HG03521 (cell line): ENCODE measurements around the gene NDN.
"Not testable (repeated sequence)": the region's sequence is repeated elsewhere in the genome, so short reads cannot be mapped to it uniquely, and the experiment has no call there.

Source experiments
- ATAC-seq: cut with Tn5 transposase; IDR thresholded peaks from one replicate; pipeline ENCODE4 v1.9.1; 2021; ENCODE audit warnings: mild to moderate bottlenecking, moderate library complexity; ENCODE audit not compliant: unreplicated experiment

Gene NDN

GRCh38 chr15:23687143-23687470 lies at the start of gene NDN:
Gene NDN, minus strand, starts transcription at chr15:23687305. Its CDS starts 88 bp downstream, at chr15:23687217.
- no peak for ATAC-seq

GRCh38 chr15:23736033-23736673 lies 49.0 kb upstream of the NDN start:
- ATAC-seq, result no peak

- no peak for ATAC-seq
Observed at GRCh38 chr15:23734862-23735261, 47.8 kb upstream of the NDN start.

- ATAC-seq, result not testable (repeated sequence)
Observed at GRCh38 chr15:23713874-23714656, 27.0 kb upstream of the NDN start.

GRCh38 chr15:23708332-23708731 lies 21.2 kb upstream of the NDN start:
- ATAC-seq, result no peak

GRCh38 chr15:23695282-23695681 lies 8.2 kb upstream of the NDN start:
- ATAC-seq, result no peak

- ATAC-seq, result no peak
Observed at GRCh38 chr15:23694592-23694991, 7.5 kb upstream of the NDN start.

- ATAC-seq, result no peak
Observed at GRCh38 chr15:23690450-23690852, 3.3 kb upstream of the NDN start.

GRCh38 chr15:23690015-23690414 lies 2.9 kb upstream of the NDN start:
- ATAC-seq, result no peak

- no peak for ATAC-seq
Observed at GRCh38 chr15:23686466-23687142, 501 bp downstream of the NDN start.

- no peak for ATAC-seq
Observed at GRCh38 chr15:23671481-23671880, 15.6 kb downstream of the NDN start.

GRCh38 chr15:23670970-23671369 lies 16.1 kb downstream of the NDN start:
- no peak for ATAC-seq

- no peak for ATAC-seq
Observed at GRCh38 chr15:23663232-23663631, 23.9 kb downstream of the NDN start.

- no peak for ATAC-seq
Observed at GRCh38 chr15:23648920-23649515, 38.1 kb downstream of the NDN start.

- no peak for ATAC-seq
Observed at GRCh38 chr15:23647421-23648370, 39.4 kb downstream of the NDN start, which contains the start of gene MAGEL2. Gene MAGEL2, minus strand, starts transcription at chr15:23647867. Its CDS starts 125 bp downstream, at chr15:23647742.

- ATAC-seq, result no peak
Observed at GRCh38 chr15:23647001-23647295, 40.2 kb downstream of the NDN start.

- ATAC-seq, result no peak
Observed at GRCh38 chr15:23646165-23647000, 40.7 kb downstream of the NDN start.

- no peak for ATAC-seq
Observed at GRCh38 chr15:23645371-23646164, 41.5 kb downstream of the NDN start.

- ATAC-seq, result no peak
Observed at GRCh38 chr15:23644829-23645228, 42.3 kb downstream of the NDN start.
